ENCODE results near the gene ARHGAP6. TPM values are rescaled to one million over a fixed set of nuclear protein-coding genes. Genes with fewer than 3 reads are reported as not detected.

ARHGAP6 gene
- total and polyA plus RNA-seq, 2 experiments from 2014 or later = 0.08 to 0.54 TPM

DNA sequence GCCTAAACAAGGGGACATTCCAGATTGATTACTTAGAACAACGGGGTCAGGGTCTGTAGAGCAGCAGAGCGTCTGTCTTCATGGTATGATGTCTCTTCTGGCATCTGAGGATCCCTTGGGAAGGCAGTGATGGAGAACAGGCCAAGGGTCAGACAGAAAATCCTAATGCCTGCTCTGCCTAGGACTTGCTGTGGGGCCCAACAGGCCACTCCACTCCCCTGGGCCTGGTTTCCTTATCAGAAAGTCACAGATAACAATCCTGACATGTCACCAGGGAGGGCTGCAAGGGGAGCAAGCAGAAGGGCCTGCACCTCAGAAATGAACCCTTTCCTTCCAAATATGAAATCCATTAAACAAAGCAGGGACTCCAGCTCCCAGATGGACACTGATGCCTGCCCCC is 21.4 kb upstream of the ARHGAP6 start:
- Histone ChIP-seq H3K36me3 (ENCODE audit: low read depth) (no peaks in the 10 kb centered on the region), H4K20me1 (ENCODE audit: insufficient read depth) (no peaks in the 10 kb centered on the region), H2AFZ (no peak overlapping the region), H3K27me3 (replicated peaks; ENCODE audit: insufficient read depth) (no peaks in the 10 kb centered on the region), H3K9ac (no peak overlapping the region), H3F3A (ENCODE audit: insufficient read depth) (0 out of 2 replicates have a peak, but pooled peaks cover 3% of the 10 kb centered on the region), H3K4me3 (no peak overlapping the region), H3K27ac (no peak overlapping the region), H3K4me2 (ENCODE audit: unreplicated experiment) (no peak overlapping the region), H3K79me2 (ENCODE audit: insufficient read depth) (no peaks in the 10 kb centered on the region), H3K9me3 (ENCODE audit: low read depth) (no peaks in the 10 kb centered on the region), H3K4me1 (ENCODE audit: insufficient read depth) (peaks cover 14% of the 10 kb centered on the region; the same call in 1 of the 2 replicates), H3K9me2 (ENCODE audit: insufficient read depth) (no peaks in the 10 kb centered on the region)
- in situ Hi-C loops (cut with MboI) = no loop called here
- TF ChIP-seq EZH2 (IDR thresholded peaks at IDR 0.05; ENCODE audit: insufficient read depth, poor library complexity, severe bottlenecking) (no peak), EZH2phosphoT487 (IDR thresholded peaks at IDR 0.05; ENCODE audit: insufficient read depth, low read depth) (no peak)
- WGBS, 2 experiments (ENCODE audit: low coverage in 1 of 2, low lambda C conversion rate in 2 of 2, missing lambda C conversion rate in 2 of 2) = 56 to 58% methylated on average over 2 of the region's 2 CpGs
- no peak for DNase-seq

DNA sequence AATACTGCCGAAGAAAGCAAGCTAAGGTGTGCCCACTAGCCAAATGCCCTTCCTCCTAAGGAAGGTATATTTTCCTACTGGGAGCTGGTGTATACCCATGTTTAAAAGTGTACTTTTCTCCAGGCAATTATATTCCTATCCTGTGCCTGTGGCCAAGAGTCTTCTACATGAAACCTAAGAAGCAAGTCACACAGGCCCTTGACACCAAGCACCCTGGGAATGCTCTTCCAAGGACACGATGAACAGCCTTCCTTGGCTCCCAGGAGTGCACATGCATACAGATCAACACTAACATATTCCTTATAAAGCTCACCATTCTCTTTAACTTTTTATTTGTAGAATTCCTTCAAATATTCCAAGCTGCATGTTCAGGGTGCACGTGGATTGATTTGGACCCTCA is 17.3 kb upstream of the ARHGAP6 start:
- TF ChIP-seq EZH2 (IDR thresholded peaks at IDR 0.05; ENCODE audit: insufficient read depth, poor library complexity, severe bottlenecking) (no peak), EZH2phosphoT487 (IDR thresholded peaks at IDR 0.05; ENCODE audit: insufficient read depth, low read depth) (no peak)
- H3K79me2 ChIP-seq (ENCODE audit: insufficient read depth) = no peaks in the 10 kb centered on the region
- DNase-seq = no peak
- no peak overlapping the region for H3K9ac ChIP-seq
- no peaks in the 10 kb centered on the region for H3K9me2 ChIP-seq (ENCODE audit: insufficient read depth)
- 53 to 65% methylated on average over 3 of the region's 3 CpGs for WGBS, 2 experiments (ENCODE audit: low coverage in 1 of 2, low lambda C conversion rate in 2 of 2, missing lambda C conversion rate in 2 of 2)
- in situ Hi-C loops (cut with MboI) = no loop called here
- no peaks in the 10 kb centered on the region for H3F3A ChIP-seq (ENCODE audit: insufficient read depth)
- H3K4me3 ChIP-seq = no peak overlapping the region
- H4K20me1 ChIP-seq (ENCODE audit: insufficient read depth) = no peaks in the 10 kb centered on the region
- no peaks in the 10 kb centered on the region for H3K27me3 ChIP-seq (replicated peaks; ENCODE audit: insufficient read depth)
- H3K4me2 ChIP-seq (ENCODE audit: unreplicated experiment) = no peak overlapping the region
- H3K36me3 ChIP-seq (ENCODE audit: low read depth) = no peaks in the 10 kb centered on the region
- no peak overlapping the region for H3K27ac ChIP-seq
- no peaks in the 10 kb centered on the region for H3K9me3 ChIP-seq (ENCODE audit: low read depth)
- peaks cover 1% of the 10 kb centered on the region; the same call in 1 of the 2 replicates for H3K4me1 ChIP-seq (ENCODE audit: insufficient read depth)
- no peak overlapping the region for H2AFZ ChIP-seq

DNA sequence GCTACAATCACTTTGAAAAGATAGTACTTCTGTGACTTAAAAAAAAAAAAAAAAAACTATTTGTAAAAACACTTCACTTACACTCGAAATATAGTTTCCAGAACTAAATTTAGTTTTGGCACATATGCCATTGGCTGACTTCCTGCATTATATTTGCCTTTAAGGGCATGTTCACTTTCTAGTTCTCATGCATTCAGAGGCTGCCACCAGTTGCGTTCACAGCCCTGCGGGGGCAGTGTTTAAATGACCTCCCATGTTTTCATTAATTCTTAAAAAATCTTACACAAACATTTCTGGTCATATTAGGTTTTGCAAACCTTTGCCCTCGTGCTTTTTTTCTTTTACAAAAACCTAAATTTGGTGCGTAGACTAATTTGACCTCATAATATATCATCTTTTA is 12.4 kb upstream of the ARHGAP6 start:
- H3K36me3 ChIP-seq (ENCODE audit: low read depth) = no peaks in the 10 kb centered on the region
- H3K27me3 ChIP-seq (replicated peaks; ENCODE audit: insufficient read depth) = no peaks in the 10 kb centered on the region
- 46 to 47% methylated on average over 5 of the region's 5 CpGs for WGBS, 2 experiments (ENCODE audit: low coverage in 1 of 2, low lambda C conversion rate in 2 of 2, missing lambda C conversion rate in 2 of 2)
- H3K79me2 ChIP-seq (ENCODE audit: insufficient read depth) = no peaks in the 10 kb centered on the region
- TF ChIP-seq EZH2phosphoT487 (IDR thresholded peaks at IDR 0.05; ENCODE audit: insufficient read depth, low read depth) (no peak), EZH2 (IDR thresholded peaks at IDR 0.05; ENCODE audit: insufficient read depth, poor library complexity, severe bottlenecking) (no peak)
- H3K27ac ChIP-seq = no peak overlapping the region
- no peaks in the 10 kb centered on the region for H3F3A ChIP-seq (ENCODE audit: insufficient read depth)
- DNase-seq = peak; percentile 4
- no peak overlapping the region for H3K4me2 ChIP-seq (ENCODE audit: unreplicated experiment)
- no peaks in the 10 kb centered on the region for H3K9me2 ChIP-seq (ENCODE audit: insufficient read depth)
- H3K9ac ChIP-seq = no peak overlapping the region
- in situ Hi-C loops (cut with MboI) = no loop called here
- H3K4me1 ChIP-seq (ENCODE audit: insufficient read depth) = no peaks in the 10 kb centered on the region
- no peak overlapping the region for H2AFZ ChIP-seq
- H3K9me3 ChIP-seq (ENCODE audit: low read depth) = no peaks in the 10 kb centered on the region
- no peaks in the 10 kb centered on the region for H4K20me1 ChIP-seq (ENCODE audit: insufficient read depth)
- no peak overlapping the region for H3K4me3 ChIP-seq

GRCh38 chrX:11672213-11672612 is 6.5 kb upstream of the ARHGAP6 start:
- Histone ChIP-seq H3K36me3 (ENCODE audit: low read depth) (no peaks in the 10 kb centered on the region), H3K4me2 (ENCODE audit: unreplicated experiment) (no peak overlapping the region), H3K4me1 (ENCODE audit: insufficient read depth) (no peaks in the 10 kb centered on the region), H3K9me3 (ENCODE audit: low read depth) (no peaks in the 10 kb centered on the region), H3K9ac (no peak overlapping the region), H2AFZ (no peak overlapping the region), H3K4me3 (no peak overlapping the region), H4K20me1 (ENCODE audit: insufficient read depth) (no peaks in the 10 kb centered on the region), H3K27ac (no peak overlapping the region), H3F3A (ENCODE audit: insufficient read depth) (no peaks in the 10 kb centered on the region), H3K9me2 (ENCODE audit: insufficient read depth) (no peaks in the 10 kb centered on the region), H3K79me2 (ENCODE audit: insufficient read depth) (no peaks in the 10 kb centered on the region), H3K27me3 (replicated peaks; ENCODE audit: insufficient read depth) (peaks cover 12% of the 10 kb centered on the region)
- 82 to 91% methylated on average over 3 to 4 of the region's 4 CpGs for WGBS, 2 experiments (ENCODE audit: low coverage in 1 of 2, low lambda C conversion rate in 2 of 2, missing lambda C conversion rate in 2 of 2)
- no peak for DNase-seq
- TF ChIP-seq EZH2 (IDR thresholded peaks at IDR 0.05; ENCODE audit: insufficient read depth, poor library complexity, severe bottlenecking) (no peak), EZH2phosphoT487 (IDR thresholded peaks at IDR 0.05; ENCODE audit: insufficient read depth, low read depth) (no peak)
- in situ Hi-C loops (cut with MboI) = no loop called here

DNA sequence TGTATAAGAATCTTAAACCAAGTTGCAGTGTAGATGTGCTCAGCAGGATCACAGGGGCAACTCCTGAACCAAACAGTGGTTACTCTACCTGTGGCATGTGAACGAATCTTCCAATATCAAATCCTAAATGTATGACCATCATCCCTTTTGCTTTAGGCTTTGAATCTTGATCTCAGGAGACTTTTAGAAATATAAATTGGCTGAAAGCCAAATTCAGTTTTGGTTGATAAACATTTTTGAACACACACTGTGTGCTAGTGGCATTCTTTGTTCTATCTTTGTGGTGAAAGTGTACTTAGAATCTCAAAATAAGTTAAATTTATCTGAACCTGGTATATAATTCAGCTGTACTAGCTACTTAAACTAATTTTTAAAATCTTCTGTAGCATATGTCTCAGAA is 4.6 kb upstream of the ARHGAP6 start:
- no peaks in the 10 kb centered on the region for H3K36me3 ChIP-seq (ENCODE audit: low read depth)
- no peak overlapping the region for H3K4me3 ChIP-seq
- TF ChIP-seq EZH2phosphoT487 (IDR thresholded peaks at IDR 0.05; ENCODE audit: insufficient read depth, low read depth) = no peak
- TF ChIP-seq EZH2 (IDR thresholded peaks at IDR 0.05; ENCODE audit: insufficient read depth, poor library complexity, severe bottlenecking) = no peak
- no peaks in the 10 kb centered on the region for H3K4me1 ChIP-seq (ENCODE audit: insufficient read depth)
- H3F3A ChIP-seq (ENCODE audit: insufficient read depth) = no peaks in the 10 kb centered on the region
- no peak overlapping the region for H2AFZ ChIP-seq
- 78 to 94% methylated on average over 1 of the region's 1 CpG for WGBS, 2 experiments (ENCODE audit: low coverage in 1 of 2, low lambda C conversion rate in 2 of 2, missing lambda C conversion rate in 2 of 2)
- no peak overlapping the region for H3K27ac ChIP-seq
- H3K9me3 ChIP-seq (ENCODE audit: low read depth) = no peaks in the 10 kb centered on the region
- no peaks in the 10 kb centered on the region for H3K79me2 ChIP-seq (ENCODE audit: insufficient read depth)
- no peak overlapping the region for H3K4me2 ChIP-seq (ENCODE audit: unreplicated experiment)
- no peaks in the 10 kb centered on the region for H4K20me1 ChIP-seq (ENCODE audit: insufficient read depth)
- H3K9ac ChIP-seq = no peak overlapping the region
- H3K27me3 ChIP-seq (replicated peaks; ENCODE audit: insufficient read depth) = peaks cover 23% of the 10 kb centered on the region
- in situ Hi-C loops (cut with MboI) = no loop called here
- no peaks in the 10 kb centered on the region for H3K9me2 ChIP-seq (ENCODE audit: insufficient read depth)
- no peak for DNase-seq

Data from GM23248 (cell line).